Type B pancreatic cell (in vitro differentiated cells): Measurements from ENCODE around the gene SLC8A3. TPM values are rescaled to one million over a fixed set of nuclear protein-coding genes. Genes with fewer than 3 reads are reported as not detected.

Experiments
- DNase-seq: peaks from one replicate; pipeline ENCODE4 v3.0.0; 2021; ENCODE audit warnings: mixed read lengths; ENCODE audit not compliant: unreplicated experiment; ENCODE audit errors: extremely low spot score
- H3K27ac Mint-ChIP-seq: 2 replicates; pipeline ENCODE4 v1.8.0; 2021; ENCODE audit warnings: mild to moderate bottlenecking, mixed read lengths
- H3K27me3 Mint-ChIP-seq: 2 replicates; pipeline ENCODE4 v1.8.0; 2021; ENCODE audit warnings: mixed read lengths
- H3K36me3 Mint-ChIP-seq: 2 replicates; pipeline ENCODE4 v1.8.0; 2021; ENCODE audit warnings: mixed read lengths
- H3K4me1 Mint-ChIP-seq: one replicate; pipeline ENCODE4 v1.8.0; 2021; ENCODE audit warnings: mixed read lengths; ENCODE audit not compliant: unreplicated experiment
- H3K4me3 Mint-ChIP-seq: 2 replicates; pipeline ENCODE4 v1.8.0; 2021; ENCODE audit warnings: mild to moderate bottlenecking, mixed read lengths
- H3K9me3 Mint-ChIP-seq: 2 replicates; pipeline ENCODE4 v1.8.0; 2021; ENCODE audit warnings: mixed read lengths
- total RNA-seq: library from RNA; stranded (reverse); gene quantifications from 2 replicates; pipeline ENCODE4 v1.2.1, GENCODE V29; 2021; ENCODE audit warnings: low replicate concordance
- TF ChIP-seq, protein P1 (sequence below): fragments of 200-600 bp; sonication (generic); conservative IDR thresholded peaks from 2 replicates; pipeline ENCODE4 v1.5.0; 2021; ENCODE audit warnings: antibody characterized with exemption, mild to moderate bottlenecking

SLC8A3 gene
- total RNA-seq, 1 donor from 2014 or later = 7.8 TPM

- Mint-ChIP-seq H3K4me1 (peaks cover 20% of the 10 kb centered on the region), H3K27me3 (peaks cover 73% of the 10 kb centered on the region), H3K9me3 (no peaks in the 10 kb centered on the region), H3K4me3 (no peak overlapping the region), H3K27ac (no peak overlapping the region), H3K36me3 (no peaks in the 10 kb centered on the region)
- DNase-seq = no peak
- TF ChIP-seq, protein P1, sequence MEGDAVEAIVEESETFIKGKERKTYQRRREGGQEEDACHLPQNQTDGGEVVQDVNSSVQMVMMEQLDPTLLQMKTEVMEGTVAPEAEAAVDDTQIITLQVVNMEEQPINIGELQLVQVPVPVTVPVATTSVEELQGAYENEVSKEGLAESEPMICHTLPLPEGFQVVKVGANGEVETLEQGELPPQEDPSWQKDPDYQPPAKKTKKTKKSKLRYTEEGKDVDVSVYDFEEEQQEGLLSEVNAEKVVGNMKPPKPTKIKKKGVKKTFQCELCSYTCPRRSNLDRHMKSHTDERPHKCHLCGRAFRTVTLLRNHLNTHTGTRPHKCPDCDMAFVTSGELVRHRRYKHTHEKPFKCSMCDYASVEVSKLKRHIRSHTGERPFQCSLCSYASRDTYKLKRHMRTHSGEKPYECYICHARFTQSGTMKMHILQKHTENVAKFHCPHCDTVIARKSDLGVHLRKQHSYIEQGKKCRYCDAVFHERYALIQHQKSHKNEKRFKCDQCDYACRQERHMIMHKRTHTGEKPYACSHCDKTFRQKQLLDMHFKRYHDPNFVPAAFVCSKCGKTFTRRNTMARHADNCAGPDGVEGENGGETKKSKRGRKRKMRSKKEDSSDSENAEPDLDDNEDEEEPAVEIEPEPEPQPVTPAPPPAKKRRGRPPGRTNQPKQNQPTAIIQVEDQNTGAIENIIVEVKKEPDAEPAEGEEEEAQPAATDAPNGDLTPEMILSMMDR = peak; percentile 30
Observed at GRCh38 chr14:70192915-70193314, 4.2 kb upstream of the SLC8A3 start.

DNA sequence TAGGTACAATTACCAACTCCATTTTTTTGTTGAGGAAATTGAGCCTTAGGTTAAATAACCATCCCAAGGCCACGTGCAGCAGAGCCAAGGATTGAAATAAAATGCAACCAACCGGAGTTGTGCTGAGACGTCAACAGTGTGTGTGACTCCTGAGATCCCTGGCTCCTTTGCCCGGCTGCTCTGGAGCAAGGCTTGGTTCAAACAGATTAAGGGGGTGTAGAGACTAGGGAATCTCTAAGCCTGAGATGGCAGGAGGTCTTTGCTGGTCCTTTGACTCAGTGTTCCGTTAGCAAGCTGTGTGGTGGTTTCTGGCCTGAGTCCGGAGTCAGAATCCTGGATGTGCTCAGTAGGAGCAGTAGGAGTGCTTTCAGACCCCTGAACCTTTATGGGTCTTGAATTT, 1.4 kb upstream of the SLC8A3 start:
- no peaks in the 10 kb centered on the region for H3K9me3 Mint-ChIP-seq
- H3K36me3 Mint-ChIP-seq = no peaks in the 10 kb centered on the region
- TF ChIP-seq, protein P1 = no peak
- DNase-seq = no peak
- peak overlapping the region; percentile 90 for H3K4me3 Mint-ChIP-seq
- no peak overlapping the region for H3K27ac Mint-ChIP-seq
- peaks cover 32% of the 10 kb centered on the region for H3K4me1 Mint-ChIP-seq
- H3K27me3 Mint-ChIP-seq = peaks cover 75% of the 10 kb centered on the region

DNA sequence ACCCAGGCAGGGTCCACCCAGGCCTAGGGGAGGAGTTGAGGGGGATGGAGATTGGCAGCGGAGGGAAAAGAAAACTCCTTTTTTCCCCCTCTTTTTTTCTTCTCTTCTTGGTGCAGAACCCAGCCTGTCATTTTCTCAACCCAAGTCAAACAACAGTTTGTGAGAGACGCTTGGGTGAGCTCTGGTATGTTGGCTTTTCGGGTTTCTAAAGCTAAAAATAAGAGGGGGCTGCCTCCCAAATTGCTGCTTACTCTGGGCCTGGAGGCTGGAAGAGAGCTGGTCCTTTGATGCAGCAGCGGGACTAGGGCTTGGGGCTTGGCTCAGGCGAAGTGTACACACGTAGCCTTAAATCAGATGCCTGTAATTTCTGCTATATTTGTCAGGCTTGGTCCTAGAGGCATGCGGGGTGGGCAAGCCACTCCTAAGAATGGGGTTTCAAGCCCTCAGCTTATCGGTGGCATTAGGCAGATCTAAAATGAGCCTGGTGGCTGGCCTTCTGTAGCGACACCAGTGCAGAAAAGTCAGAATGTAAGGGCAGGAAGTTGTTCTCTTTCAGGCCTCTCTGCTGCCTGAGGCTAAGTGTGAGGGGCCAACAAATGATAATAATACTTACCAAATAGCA, 816 bp upstream of the SLC8A3 start:
- H3K36me3 Mint-ChIP-seq = no peaks in the 10 kb centered on the region
- H3K9me3 Mint-ChIP-seq = no peaks in the 10 kb centered on the region
- no peak for DNase-seq
- H3K27me3 Mint-ChIP-seq = peaks cover 71% of the 10 kb centered on the region
- H3K4me3 Mint-ChIP-seq = peak overlapping the region; percentile 90
- TF ChIP-seq, protein P1 = no peak
- peak overlapping the region; percentile 39 for H3K27ac Mint-ChIP-seq
- peaks cover 32% of the 10 kb centered on the region for H3K4me1 Mint-ChIP-seq

DNA sequence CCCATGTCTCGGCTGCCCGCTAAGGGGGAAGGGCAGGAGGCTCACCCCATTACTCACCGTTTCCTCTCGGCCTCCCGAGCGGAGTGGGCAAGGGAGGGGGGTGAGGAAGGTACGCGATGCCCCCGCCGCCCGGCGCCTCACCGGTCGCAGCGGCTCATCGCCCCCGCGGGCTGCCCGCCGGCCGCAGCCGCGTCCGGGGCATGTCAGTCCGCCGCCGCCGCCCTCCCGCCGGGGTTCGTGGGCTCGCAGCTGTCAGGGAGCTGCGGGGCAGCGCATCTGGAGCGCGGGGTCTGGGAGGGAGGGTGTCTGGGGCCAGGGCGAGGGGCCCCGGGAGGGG, 461 bp downstream of the SLC8A3 start:
- Mint-ChIP-seq H3K9me3 (no peaks in the 10 kb centered on the region), H3K36me3 (no peaks in the 10 kb centered on the region), H3K4me1 (peaks cover 28% of the 10 kb centered on the region), H3K27ac (no peak overlapping the region), H3K27me3 (peaks cover 65% of the 10 kb centered on the region), H3K4me3 (peak overlapping the region; percentile 90)
- TF ChIP-seq, protein P1 = no peak
- no peak for DNase-seq

GRCh38 chr14:70186900-70187451, 1.8 kb downstream of the SLC8A3 start:
- Mint-ChIP-seq H3K36me3 (no peaks in the 10 kb centered on the region), H3K4me3 (peak overlapping the region; percentile 90), H3K4me1 (peaks cover 28% of the 10 kb centered on the region), H3K27me3 (peaks cover 59% of the 10 kb centered on the region), H3K27ac (peak overlapping the region; percentile 51), H3K9me3 (no peaks in the 10 kb centered on the region)
- peak; percentile 73 for DNase-seq
- TF ChIP-seq, protein P1 = no peak
